K562 (cell line): ENCODE measurements around the gene ZBTB38. TPM values are rescaled to one million over a fixed set of nuclear protein-coding genes. Genes with fewer than 3 reads are reported as not detected.

ENCODE experiments used
- ATAC-seq: fragments of 200-7000 bp; cut with Tn5 transposase; 3 replicates; pipeline ENCODE4 v1.9.1; 2020; ENCODE audit warnings: moderate library complexity
- BruUV-seq: library from RNA; stranded (reverse); fragments of 400-500 nt; replicated peaks from 2 replicates; lab custom pipeline; 2021; lab: Mats Ljungman, UMichigan
- CTCF ChIA-PET: fragments of 300-600 bp; formaldehyde crosslinking; extraction: SDS; loops from one replicate; lab custom pipeline; 2021; ENCODE audit warnings: low intra/inter-chr PET ratio; lab: Yijun Ruan, JAX
- POLR2A ChIA-PET: fragments of 300-600, 350-650 bp; sonication (Branson Sonifier 250); formaldehyde crosslinking; extraction: SDS; loops from one replicate; lab custom pipeline; 2021; ENCODE audit warnings: antibody characterized with exemption, inconsistent platforms; lab: Yijun Ruan, JAX
- DNase-seq, 4 experiments: peaks; one replicate each; pipeline versions ENCODE4 v3.0.0 to v3.0.0-alpha.2; 2011 to 2018; ENCODE audit warnings: low spot score in 3 of 4, mixed read lengths in 3 of 4; ENCODE audit errors: extremely low read depth in 1 of 4
- FAIRE-seq: peaks from 2 replicates; lab custom pipeline; 2011; peaks lifted over from hg19 to GRCh38; lab: Jason Lieb, UNC
- H2AFZ ChIP-seq: 2 replicates; pipeline ENCODE4 v1.6.0; 2011; ENCODE audit warnings: low read depth, low read length, control low read depth, inconsistent platforms
- H3K27ac ChIP-seq: fragments of 200-600 bp; 3 replicates; pipeline ENCODE4 v1.8.0; 2011; ENCODE audit warnings: low read depth, mild to moderate bottlenecking, control low read depth, inconsistent platforms, low read length, moderate library complexity, mixed read lengths; ENCODE audit errors: extremely low read depth
- H3K27me3 ChIP-seq, 2 experiments: fragments of 300-600 bp in 1 of 2; 2 replicates in 1 of 2; 3 replicates in 1 of 2; pipeline versions ENCODE4 v1.6.0 to v1.8.0; 2011; ENCODE audit warnings: inconsistent platforms in 2 of 2, low read length in 2 of 2, mild to moderate bottlenecking in 1 of 2, mixed read lengths in 1 of 2, moderate library complexity in 1 of 2; ENCODE audit not compliant: control insufficient read depth in 2 of 2, insufficient read depth in 2 of 2
- H3K36me3 ChIP-seq: fragments of 300-600 bp; 3 replicates; pipeline ENCODE4 v1.8.0; 2011; ENCODE audit warnings: mild to moderate bottlenecking, low read length, inconsistent platforms; ENCODE audit not compliant: control insufficient read depth, insufficient read depth
- H3K4me1 ChIP-seq, 2 experiments: fragments of 200-600 bp in 1 of 2; replicated peaks in 1 of 2; 2 replicates in 1 of 2; 3 replicates in 1 of 2; pipeline versions ENCODE4 v1.5.1 to v1.8.0; 2011; ENCODE audit warnings: inconsistent platforms in 2 of 2, low read length in 2 of 2, mild to moderate bottlenecking in 1 of 2, mixed read lengths in 1 of 2, moderate library complexity in 1 of 2; ENCODE audit not compliant: control insufficient read depth in 2 of 2, insufficient read depth in 2 of 2
- H3K4me2 ChIP-seq: 2 replicates; pipeline ENCODE4 v1.6.1; 2011; ENCODE audit warnings: low read length, control low read depth, inconsistent platforms, mixed read lengths; ENCODE audit not compliant: insufficient read depth
- H3K4me3 ChIP-seq: fragments of 200-600 bp; sonication (generic), shearing (Covaris generic); 2 replicates; pipeline ENCODE4 v1.5.1; 2016; ENCODE audit warnings: control low read depth, inconsistent platforms
- H3K79me2 ChIP-seq: fragments of 200-600 bp; 3 replicates; pipeline ENCODE4 v1.8.0; 2011; ENCODE audit warnings: low read length, inconsistent platforms; ENCODE audit not compliant: control insufficient read depth, insufficient read depth
- H3K9ac ChIP-seq, 2 experiments: 2 replicates each; pipeline versions ENCODE4 v1.6.0 to v1.6.1; 2011; ENCODE audit warnings: low read depth in 2 of 2, low read length in 2 of 2, control low read depth in 1 of 2, inconsistent platforms in 1 of 2, mild to moderate bottlenecking in 1 of 2, mixed read lengths in 1 of 2; ENCODE audit not compliant: insufficient read depth in 1 of 2
- H3K9me1 ChIP-seq: one replicate; pipeline ENCODE4 v1.6.0; 2011; ENCODE audit warnings: inconsistent platforms, mild to moderate bottlenecking, low read length, moderate library complexity; ENCODE audit not compliant: control insufficient read depth, insufficient read depth
- H3K9me3 ChIP-seq: replicated peaks from 2 replicates; pipeline ENCODE4 v1.5.1; 2011; ENCODE audit warnings: low read depth, low read length, inconsistent platforms; ENCODE audit not compliant: control insufficient read depth, insufficient read depth
- H4K20me1 ChIP-seq: replicated peaks from 2 replicates; pipeline ENCODE4 v1.6.1; 2011; ENCODE audit warnings: low read length, inconsistent platforms, mixed read lengths; ENCODE audit not compliant: control insufficient read depth, insufficient read depth
- BDP1 ChIP-seq: IDR thresholded peaks from 3 replicates; pipeline ENCODE4 v1.6.1; 2011; ENCODE audit not compliant: insufficient read length, insufficient read depth
- CTBP1 ChIP-seq: fragments of 450-650 bp; IDR thresholded peaks from 2 replicates; pipeline ENCODE4 v1.6.1; 2016; ENCODE audit warnings: borderline replicate concordance
- MAFF ChIP-seq: IDR thresholded peaks from 2 replicates; pipeline ENCODE4 v1.6.1; 2012; ENCODE audit warnings: low read length, improper control_type of control experiment
- RFX1 ChIP-seq: fragments of 450-650 bp; IDR thresholded peaks from 2 replicates; pipeline ENCODE4 v1.6.1; 2016; ENCODE audit warnings: mild to moderate bottlenecking, moderate library complexity
- ZNF12 ChIP-seq: sonication (generic); formaldehyde crosslinking; IDR thresholded peaks from 2 replicates; pipeline ENCODE4 v1.4.0; 2020; ENCODE audit warnings: mild to moderate bottlenecking, missing genetic modification reagents
- ZNF324 ChIP-seq: fragments of 250-450 bp; sonication (Bioruptor Pico); IDR thresholded peaks from 2 replicates; pipeline ENCODE4 v1.4.0; 2020; ENCODE audit warnings: mild to moderate bottlenecking
- ZNF77 ChIP-seq: fragments of 250-450 bp; sonication (Bioruptor Pico); IDR thresholded peaks from 2 replicates; pipeline ENCODE4 v1.5.0; 2020
- ZZZ3 ChIP-seq: fragments of 450-650 bp; IDR thresholded peaks from 2 replicates; pipeline ENCODE4 v1.6.1; 2016; ENCODE audit warnings: antibody characterized with exemption, mild to moderate bottlenecking, moderate library complexity
- WGBS: fragments of 100-300 bp; shearing (Covaris generic); methylation state at CpG from one replicate; pipeline ENCODE4 v1.1.6; 2016; ENCODE audit warnings: low coverage, mixed read lengths; ENCODE audit not compliant: insufficient coverage; ENCODE audit errors: missing lambda C conversion rate; 5-methylcytosine and 5-hydroxymethylcytosine counted together
- in situ Hi-C: fragments of 300-500 bp; cut with MboI; formaldehyde crosslinking; loops from 4 replicates; pipeline ENCODE4 v1.15.0; 2018; ENCODE audit warnings: inconsistent platforms, mixed read lengths
- intact Hi-C: fragments of 100-400 bp; cut with micrococcal nuclease; formaldehyde crosslinking; loops from 2 replicates; pipeline ENCODE4 v1.14.2; 2022
- polyA plus RNA-seq, 8 experiments: library from polyadenylated mRNA; depleted of rRNA in 4 of 8; stranded (reverse) in 5 of 8; unstranded in 3 of 8; fragments of >200 nt; fragmentation: Nextera tagmentation in 2 of 8; fragmentation: Illumina TruSeq in 1 of 8; extraction: Ambion mirVana in 2 of 8; extraction: Trizol in 1 of 8; gene quantifications; 2 replicates each; pipeline versions ENCODE4 v1.2.1 to v1.2.3, GENCODE V29; 2011 to 2014; ENCODE audit warnings: inconsistent platforms in 1 of 8, missing spikeins in 1 of 8
- total RNA-seq, 7 experiments: library from RNA; depleted of rRNA in 6 of 7; stranded (reverse); fragments of >200 nt in 6 of 7; fragmentation: Illumina TruSeq in 2 of 7; extraction: Trizol in 2 of 7; gene quantifications; 2 replicates each; pipeline versions ENCODE4 v1.2.1 to v1.2.3, GENCODE V29; 2011 to 2021; ENCODE audit warnings: low replicate concordance in 1 of 7
- TF ChIP-seq, protein P1 (sequence below): IDR thresholded peaks from 2 replicates; pipeline ENCODE4 v1.6.1; 2011; ENCODE audit warnings: borderline replicate concordance, low read depth, mild to moderate bottlenecking, moderate library complexity, low read length; ENCODE audit not compliant: insufficient read depth, poor library complexity, severe bottlenecking
- TF ChIP-seq, protein P2 (sequence below): fragments of 450-650 bp; IDR thresholded peaks from 2 replicates; pipeline ENCODE4 v1.6.1; 2016; ENCODE audit warnings: mild to moderate bottlenecking, moderate library complexity

ZBTB38 gene
- total and polyA plus RNA-seq, 9 of the 15 experiments (the other 6 are each of a cell fraction or from before 2014, with no cell fraction given): 12.1 to 39.4 (median 22.9) TPM

DNA sequence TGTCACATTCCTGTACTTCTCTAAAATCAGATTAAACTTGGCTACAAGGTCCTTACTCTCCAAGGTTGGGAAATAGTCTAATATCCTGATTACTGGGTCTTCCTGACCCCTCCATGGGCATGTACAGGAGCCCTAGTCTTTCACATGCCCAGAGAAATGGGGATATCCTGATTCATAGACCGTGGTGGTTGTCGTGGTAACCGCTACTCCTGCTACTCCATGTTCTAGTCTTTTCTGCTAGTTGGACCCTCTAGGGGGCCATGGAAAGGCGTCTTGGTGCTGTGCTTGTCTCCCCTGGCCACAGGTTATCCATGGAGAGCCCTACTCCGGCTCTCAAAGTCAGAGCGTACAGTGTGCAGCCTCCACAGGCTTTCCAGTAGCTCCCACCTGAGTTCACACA is 13.1 kb upstream of the ZBTB38 start:
- Histone ChIP-seq H3K9ac (no peak overlapping the region), H3K4me1 (peaks cover 9 to 68% of the 10 kb centered on the region in 2 experiments; a peak in 4 of 5 replicates), H3K4me2 (no peak overlapping the region), H3K79me2 (no peaks in the 10 kb centered on the region), H3K9me3 (no peaks in the 10 kb centered on the region), H3K9me1 (peaks cover 4% of the 10 kb centered on the region), H3K4me3 (no peak overlapping the region), H3K27me3 (no peaks in the 10 kb centered on the region), H3K27ac (no peak overlapping the region), H4K20me1 (no peaks in the 10 kb centered on the region), H2AFZ (no peak overlapping the region), H3K36me3 (no peaks in the 10 kb centered on the region)
- ChIA-PET POLR2A (interaction anchor here (0.7 kb wide), 1 partner anchor 45 kb away, joined by 4 read pairs; no protein-coding TSS in a partner anchor), CTCF (no interaction called here)
- in situ Hi-C loops (no loop called here), intact Hi-C loops (no loop called here)
- WGBS: 78% methylated on average over 6 of the region's 6 CpGs
- no peak for DNase-seq
- ATAC-seq: no peak
- BruUV-seq: no TSS peak
- no peak for FAIRE-seq
- TF ChIP-seq ZNF77 (CRISPR knock-in tag) (no peak), CTBP1 (no peak), RFX1 (peak; percentile 88), MAFF (no peak), BDP1 (no peak), ZNF12 (CRISPR knock-in tag) (no peak), ZNF324 (CRISPR knock-in tag) (no peak), ZZZ3 (no peak)
- TF ChIP-seq, protein P1, sequence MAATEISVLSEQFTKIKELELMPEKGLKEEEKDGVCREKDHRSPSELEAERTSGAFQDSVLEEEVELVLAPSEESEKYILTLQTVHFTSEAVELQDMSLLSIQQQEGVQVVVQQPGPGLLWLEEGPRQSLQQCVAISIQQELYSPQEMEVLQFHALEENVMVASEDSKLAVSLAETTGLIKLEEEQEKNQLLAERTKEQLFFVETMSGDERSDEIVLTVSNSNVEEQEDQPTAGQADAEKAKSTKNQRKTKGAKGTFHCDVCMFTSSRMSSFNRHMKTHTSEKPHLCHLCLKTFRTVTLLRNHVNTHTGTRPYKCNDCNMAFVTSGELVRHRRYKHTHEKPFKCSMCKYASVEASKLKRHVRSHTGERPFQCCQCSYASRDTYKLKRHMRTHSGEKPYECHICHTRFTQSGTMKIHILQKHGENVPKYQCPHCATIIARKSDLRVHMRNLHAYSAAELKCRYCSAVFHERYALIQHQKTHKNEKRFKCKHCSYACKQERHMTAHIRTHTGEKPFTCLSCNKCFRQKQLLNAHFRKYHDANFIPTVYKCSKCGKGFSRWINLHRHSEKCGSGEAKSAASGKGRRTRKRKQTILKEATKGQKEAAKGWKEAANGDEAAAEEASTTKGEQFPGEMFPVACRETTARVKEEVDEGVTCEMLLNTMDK: peak; percentile 16
- TF ChIP-seq, protein P2, sequence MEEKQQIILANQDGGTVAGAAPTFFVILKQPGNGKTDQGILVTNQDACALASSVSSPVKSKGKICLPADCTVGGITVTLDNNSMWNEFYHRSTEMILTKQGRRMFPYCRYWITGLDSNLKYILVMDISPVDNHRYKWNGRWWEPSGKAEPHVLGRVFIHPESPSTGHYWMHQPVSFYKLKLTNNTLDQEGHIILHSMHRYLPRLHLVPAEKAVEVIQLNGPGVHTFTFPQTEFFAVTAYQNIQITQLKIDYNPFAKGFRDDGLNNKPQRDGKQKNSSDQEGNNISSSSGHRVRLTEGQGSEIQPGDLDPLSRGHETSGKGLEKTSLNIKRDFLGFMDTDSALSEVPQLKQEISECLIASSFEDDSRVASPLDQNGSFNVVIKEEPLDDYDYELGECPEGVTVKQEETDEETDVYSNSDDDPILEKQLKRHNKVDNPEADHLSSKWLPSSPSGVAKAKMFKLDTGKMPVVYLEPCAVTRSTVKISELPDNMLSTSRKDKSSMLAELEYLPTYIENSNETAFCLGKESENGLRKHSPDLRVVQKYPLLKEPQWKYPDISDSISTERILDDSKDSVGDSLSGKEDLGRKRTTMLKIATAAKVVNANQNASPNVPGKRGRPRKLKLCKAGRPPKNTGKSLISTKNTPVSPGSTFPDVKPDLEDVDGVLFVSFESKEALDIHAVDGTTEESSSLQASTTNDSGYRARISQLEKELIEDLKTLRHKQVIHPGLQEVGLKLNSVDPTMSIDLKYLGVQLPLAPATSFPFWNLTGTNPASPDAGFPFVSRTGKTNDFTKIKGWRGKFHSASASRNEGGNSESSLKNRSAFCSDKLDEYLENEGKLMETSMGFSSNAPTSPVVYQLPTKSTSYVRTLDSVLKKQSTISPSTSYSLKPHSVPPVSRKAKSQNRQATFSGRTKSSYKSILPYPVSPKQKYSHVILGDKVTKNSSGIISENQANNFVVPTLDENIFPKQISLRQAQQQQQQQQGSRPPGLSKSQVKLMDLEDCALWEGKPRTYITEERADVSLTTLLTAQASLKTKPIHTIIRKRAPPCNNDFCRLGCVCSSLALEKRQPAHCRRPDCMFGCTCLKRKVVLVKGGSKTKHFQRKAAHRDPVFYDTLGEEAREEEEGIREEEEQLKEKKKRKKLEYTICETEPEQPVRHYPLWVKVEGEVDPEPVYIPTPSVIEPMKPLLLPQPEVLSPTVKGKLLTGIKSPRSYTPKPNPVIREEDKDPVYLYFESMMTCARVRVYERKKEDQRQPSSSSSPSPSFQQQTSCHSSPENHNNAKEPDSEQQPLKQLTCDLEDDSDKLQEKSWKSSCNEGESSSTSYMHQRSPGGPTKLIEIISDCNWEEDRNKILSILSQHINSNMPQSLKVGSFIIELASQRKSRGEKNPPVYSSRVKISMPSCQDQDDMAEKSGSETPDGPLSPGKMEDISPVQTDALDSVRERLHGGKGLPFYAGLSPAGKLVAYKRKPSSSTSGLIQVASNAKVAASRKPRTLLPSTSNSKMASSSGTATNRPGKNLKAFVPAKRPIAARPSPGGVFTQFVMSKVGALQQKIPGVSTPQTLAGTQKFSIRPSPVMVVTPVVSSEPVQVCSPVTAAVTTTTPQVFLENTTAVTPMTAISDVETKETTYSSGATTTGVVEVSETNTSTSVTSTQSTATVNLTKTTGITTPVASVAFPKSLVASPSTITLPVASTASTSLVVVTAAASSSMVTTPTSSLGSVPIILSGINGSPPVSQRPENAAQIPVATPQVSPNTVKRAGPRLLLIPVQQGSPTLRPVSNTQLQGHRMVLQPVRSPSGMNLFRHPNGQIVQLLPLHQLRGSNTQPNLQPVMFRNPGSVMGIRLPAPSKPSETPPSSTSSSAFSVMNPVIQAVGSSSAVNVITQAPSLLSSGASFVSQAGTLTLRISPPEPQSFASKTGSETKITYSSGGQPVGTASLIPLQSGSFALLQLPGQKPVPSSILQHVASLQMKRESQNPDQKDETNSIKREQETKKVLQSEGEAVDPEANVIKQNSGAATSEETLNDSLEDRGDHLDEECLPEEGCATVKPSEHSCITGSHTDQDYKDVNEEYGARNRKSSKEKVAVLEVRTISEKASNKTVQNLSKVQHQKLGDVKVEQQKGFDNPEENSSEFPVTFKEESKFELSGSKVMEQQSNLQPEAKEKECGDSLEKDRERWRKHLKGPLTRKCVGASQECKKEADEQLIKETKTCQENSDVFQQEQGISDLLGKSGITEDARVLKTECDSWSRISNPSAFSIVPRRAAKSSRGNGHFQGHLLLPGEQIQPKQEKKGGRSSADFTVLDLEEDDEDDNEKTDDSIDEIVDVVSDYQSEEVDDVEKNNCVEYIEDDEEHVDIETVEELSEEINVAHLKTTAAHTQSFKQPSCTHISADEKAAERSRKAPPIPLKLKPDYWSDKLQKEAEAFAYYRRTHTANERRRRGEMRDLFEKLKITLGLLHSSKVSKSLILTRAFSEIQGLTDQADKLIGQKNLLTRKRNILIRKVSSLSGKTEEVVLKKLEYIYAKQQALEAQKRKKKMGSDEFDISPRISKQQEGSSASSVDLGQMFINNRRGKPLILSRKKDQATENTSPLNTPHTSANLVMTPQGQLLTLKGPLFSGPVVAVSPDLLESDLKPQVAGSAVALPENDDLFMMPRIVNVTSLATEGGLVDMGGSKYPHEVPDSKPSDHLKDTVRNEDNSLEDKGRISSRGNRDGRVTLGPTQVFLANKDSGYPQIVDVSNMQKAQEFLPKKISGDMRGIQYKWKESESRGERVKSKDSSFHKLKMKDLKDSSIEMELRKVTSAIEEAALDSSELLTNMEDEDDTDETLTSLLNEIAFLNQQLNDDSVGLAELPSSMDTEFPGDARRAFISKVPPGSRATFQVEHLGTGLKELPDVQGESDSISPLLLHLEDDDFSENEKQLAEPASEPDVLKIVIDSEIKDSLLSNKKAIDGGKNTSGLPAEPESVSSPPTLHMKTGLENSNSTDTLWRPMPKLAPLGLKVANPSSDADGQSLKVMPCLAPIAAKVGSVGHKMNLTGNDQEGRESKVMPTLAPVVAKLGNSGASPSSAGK: no peak
- TF ChIP-seq, all 486 proteins: peak for 2
